A172 (cell line): ENCODE measurements around the gene INPP5E. TPM values are rescaled to one million over a fixed set of nuclear protein-coding genes. Genes with fewer than 3 reads are reported as not detected.

Experiments used
- DNase-seq: peaks from one replicate; pipeline ENCODE4 v3.0.0-alpha.2; 2015; ENCODE audit warnings: low spot score
- total RNA-seq: library from RNA; depleted of rRNA; stranded (reverse); fragments of >200 nt; shearing (Covaris generic); gene quantifications from 2 replicates; pipeline ENCODE4 v1.2.3, GENCODE V29; 2014; rRNA removed

The INPP5E gene
- total RNA-seq, 1 experiment from 2014 or later, result 16.6 TPM

GRCh38 chr9:136389396-136389795, 50.2 kb downstream of the INPP5E start:
- no peak for DNase-seq

GRCh38 chr9:136387217-136387616, 52.4 kb downstream of the INPP5E start:
- DNase-seq, result no peak

GRCh38 chr9:136386018-136386417, 53.6 kb downstream of the INPP5E start:
- DNase-seq, result peak; percentile 91

- DNase-seq, result no peak
These were observed 54.6 kb downstream of the INPP5E start for GRCh38 chr9:136385015-136385414.

GRCh38 chr9:136383436-136383835, 56.2 kb downstream of the INPP5E start:
- no peak for DNase-seq

GRCh38 chr9:136381966-136382513, 57.6 kb downstream of the INPP5E start:
- no peak for DNase-seq

- DNase-seq, result no peak
These were observed 58.3 kb downstream of the INPP5E start for GRCh38 chr9:136381311-136381710.

GRCh38 chr9:136380381-136380780, 59.3 kb downstream of the INPP5E start:
- no peak for DNase-seq

- no peak for DNase-seq
These were observed 59.8 kb downstream of the INPP5E start for GRCh38 chr9:136379891-136380290.

GRCh38 chr9:136379401-136379800, 60.2 kb downstream of the INPP5E start:
- no peak for DNase-seq

GRCh38 chr9:136379003-136379287, 60.7 kb downstream of the INPP5E start:
- DNase-seq, result no peak

Other genes starting within 250 kb of the INPP5E start
- not detected in 2 replicates for gene LHX3, start 234.7 kb downstream of the INPP5E start, total RNA-seq
- gene QSOX2, start 194.0 kb downstream of the INPP5E start, total RNA-seq, result 33.9 and 39.7 TPM in 2 replicates
- gene CCDC187, start 135.8 kb downstream of the INPP5E start, total RNA-seq, result 0.05 and 0.07 TPM in 2 replicates
- 92.9 and 101 TPM in 2 replicates for gene GPSM1, start 112.3 kb downstream of the INPP5E start, total RNA-seq
- 40.1 and 84.2 TPM in 2 replicates for gene DNLZ, start 76.1 kb downstream of the INPP5E start, total RNA-seq
- 0.95 and 1.1 TPM in 2 replicates for gene CARD9, start 66.2 kb downstream of the INPP5E start, total RNA-seq
- gene SNAPC4, start 39.7 kb downstream of the INPP5E start, total RNA-seq, result 16.9 and 23.8 TPM in 2 replicates
- gene ENTR1, start 29.2 kb downstream of the INPP5E start, total RNA-seq, result 99.2 and 148 TPM in 2 replicates
- gene PMPCA, start 29.2 kb downstream of the INPP5E start, total RNA-seq, result 135 and 169 TPM in 2 replicates
- 35.0 and 46.3 TPM in 2 replicates for gene SEC16A, start 43.2 kb upstream of the INPP5E start, total RNA-seq
- gene NOTCH1, start 106.2 kb upstream of the INPP5E start, total RNA-seq, result 22.2 and 23.3 TPM in 2 replicates
- 110 and 127 TPM in 2 replicates for gene EGFL7, start 223.1 kb upstream of the INPP5E start, total RNA-seq
- gene AGPAT2, start 247.6 kb upstream of the INPP5E start, total RNA-seq, result 79.4 and 88.8 TPM in 2 replicates